ENCODE measurements around the gene SPIRE2.
"Not testable (repeated sequence)": the region's sequence is repeated elsewhere in the genome, so short reads cannot be mapped to it uniquely, and the experiment has no call there.

SPIRE2 gene

GRCh38 chr16:89900885-89901284 is 72.6 kb downstream of the SPIRE2 start:
- no peak for DNase-seq

- no peak for DNase-seq
Observed at GRCh38 chr16:89902980-89903379, 74.7 kb downstream of the SPIRE2 start.

GRCh38 chr16:89903908-89904515 is 75.7 kb downstream of the SPIRE2 start:
- DNase-seq = no peak

- DNase-seq = no peak
Observed at GRCh38 chr16:89904606-89905510, 76.6 kb downstream of the SPIRE2 start.

- DNase-seq = no peak
Observed at GRCh38 chr16:89905511-89906139, 77.3 kb downstream of the SPIRE2 start.

GRCh38 chr16:89906140-89907025 is 78.1 kb downstream of the SPIRE2 start:
- no peak for DNase-seq

- DNase-seq = no peak
Observed at GRCh38 chr16:89907055-89907814, 79.0 kb downstream of the SPIRE2 start.

- no peak for DNase-seq
Observed at GRCh38 chr16:89908236-89908635, 80.0 kb downstream of the SPIRE2 start.

GRCh38 chr16:89909777-89910716 is 81.8 kb downstream of the SPIRE2 start:
- DNase-seq = peak; percentile 7

GRCh38 chr16:89910717-89911354 is 82.6 kb downstream of the SPIRE2 start:
- DNase-seq = no peak

GRCh38 chr16:89911375-89911774 is 83.1 kb downstream of the SPIRE2 start:
- no peak for DNase-seq

GRCh38 chr16:89912143-89912542 is 83.9 kb downstream of the SPIRE2 start:
- no peak for DNase-seq

- no peak for DNase-seq
Observed at GRCh38 chr16:89912627-89913026, 84.4 kb downstream of the SPIRE2 start.

- DNase-seq = no peak
Observed at GRCh38 chr16:89913408-89914387, 85.4 kb downstream of the SPIRE2 start.

GRCh38 chr16:89914642-89915285 is 86.5 kb downstream of the SPIRE2 start:
- not testable (repeated sequence) for DNase-seq

- no peak for DNase-seq
Observed at GRCh38 chr16:89915303-89916232, 87.3 kb downstream of the SPIRE2 start.

GRCh38 chr16:89917773-89918452 is 89.6 kb downstream of the SPIRE2 start:
- peak; percentile 30 for DNase-seq
